Right lobe of liver (tissue), 4 donors: ENCODE measurements around the gene OR10H5.
"Not testable (repeated sequence)": the region's sequence is repeated elsewhere in the genome, so short reads cannot be mapped to it uniquely, and the experiment has no call there.

Experiments used
- CTCF ChIP-seq, 4 donors: fragments of 200-600 bp in 3 of 4; fragments of 450-650 bp in 1 of 4; IDR thresholded peaks; one replicate each; pipeline versions ENCODE4 v1.5.1 to v1.8.0; 2016 to 2022; ENCODE audit warnings: antibody characterized with exemption in 4 of 4, mild to moderate bottlenecking in 2 of 4
- POLR2A ChIP-seq: fragments of 450-650 bp; IDR thresholded peaks from one replicate; pipeline ENCODE4 v1.6.1; 2017; ENCODE audit warnings: antibody characterized with exemption, mild to moderate bottlenecking
- donor health status: DM: no; HTN: no; CAD: no.
- donor health status: DM: no; HTN: no; CAD: no.
- donor health status: DM: no; HTN: yes; CAD: no.

GRCh38 chr19:15843894-15844222, 56.4 kb downstream of the OR10H5 start:
- not testable (repeated sequence) for TF ChIP-seq CTCF (IDR thresholded peaks at IDR 0.05); POLR2A
